ENCODE measurements around the gene MAP2K5. TPM values are rescaled to one million over a fixed set of nuclear protein-coding genes. Genes with fewer than 3 reads are reported as not detected.

The MAP2K5 gene
- polyA plus RNA-seq, 2 of the 4 experiments (the other 2 are of a cell fraction), result 7.8 to 11.0 TPM

- no peak overlapping the region for H3K27ac ChIP-seq
- no peak for ATAC-seq
- no peaks in the 10 kb centered on the region for H3K9me3 ChIP-seq
- no peak overlapping the region for H3K4me2 ChIP-seq
- FAIRE-seq, result no peak
- peaks cover 14% of the 10 kb centered on the region for H3K4me1 ChIP-seq
- TF ChIP-seq CEBPB (IDR thresholded peaks at IDR 0.05) (no peak), KDM5A (IDR thresholded peaks at IDR 0.05) (no peak), EHF (CRISPR knock-in tag; IDR thresholded peaks at IDR 0.05) (no peak), HOXA7 (CRISPR knock-in tag; IDR thresholded peaks at IDR 0.05) (no peak), BCL3 (IDR thresholded peaks at IDR 0.05) (no peak), ESRRA (IDR thresholded peaks at IDR 0.05; ENCODE audit: borderline replicate concordance, low read length) (no peak), ZFP36 (IDR thresholded peaks at IDR 0.05; ENCODE audit: borderline replicate concordance, partially characterized antibody) (no peak), NFE2L2 (conservative IDR thresholded peaks at IDR 0.05; ENCODE audit: low read length) (no peak), GATA3 (IDR thresholded peaks at IDR 0.05; ENCODE audit: borderline replicate concordance) (no peak), KDM1A (IDR thresholded peaks at IDR 0.05; ENCODE audit: low read depth) (no peak), BHLHE40 (IDR thresholded peaks at IDR 0.05; ENCODE audit: low read depth, low read length) (no peak), RFX5 (IDR thresholded peaks at IDR 0.05) (no peak)
- POLR2A ChIA-PET, result no interaction called here
- H3K4me3 ChIP-seq, result no peak overlapping the region
- DNase-seq (ENCODE audit: low read depth in 1 of 2, low spot score in 1 of 2), result no peak
- CTCF ChIA-PET, result interaction anchor here (0.9 to 9.7 kb wide), 2 partner anchors 7 to 299 kb away, joined by 4 to 66 read pairs; no protein-coding TSS in a partner anchor
- 71% methylated on average over 3 of the region's 3 CpGs for WGBS (ENCODE audit: missing lambda C conversion rate)
These were observed 313.3 kb downstream of the MAP2K5 start for GRCh38 chr15:67855842-67856241.

Small RNA genes lying within 50 kb of the gene (small RNA-seq; reads per million reads assigned to genes)
- 0 to 59.4 (median 6.7) reads per million in 6 experiments for gene RNU6-1

Other genes with a start within 250 kb of the MAP2K5 start
- gene C15orf61, start 21.6 kb upstream of the MAP2K5 start, polyA plus RNA-seq (2011; rRNA removed), result 3.7 and 5.9 TPM in 2 replicates
- gene C15orf61, start 21.6 kb upstream of the MAP2K5 start, polyA plus RNA-seq (2017; fragmentation: RNase III; extraction: RNeasy Plus Mini Kit Qiagen cat#74134 plus additional on column Dnase treatment), result 3.6 to 3.7 TPM (median 3.6 TPM) in 3 replicates